ENCODE results near the gene TMEM184A. TPM values are rescaled to one million over a fixed set of nuclear protein-coding genes. Genes with fewer than 3 reads are reported as not detected.
A peak's percentile ranks its signal among the peaks of the same experiment; 100 is the strongest.

TMEM184A gene
- total RNA-seq: 100 to 1,000 TPM in 3 of 4 donors, 10 to 100 TPM in 1; 55.0 to 234 (median 112) TPM

DNA sequence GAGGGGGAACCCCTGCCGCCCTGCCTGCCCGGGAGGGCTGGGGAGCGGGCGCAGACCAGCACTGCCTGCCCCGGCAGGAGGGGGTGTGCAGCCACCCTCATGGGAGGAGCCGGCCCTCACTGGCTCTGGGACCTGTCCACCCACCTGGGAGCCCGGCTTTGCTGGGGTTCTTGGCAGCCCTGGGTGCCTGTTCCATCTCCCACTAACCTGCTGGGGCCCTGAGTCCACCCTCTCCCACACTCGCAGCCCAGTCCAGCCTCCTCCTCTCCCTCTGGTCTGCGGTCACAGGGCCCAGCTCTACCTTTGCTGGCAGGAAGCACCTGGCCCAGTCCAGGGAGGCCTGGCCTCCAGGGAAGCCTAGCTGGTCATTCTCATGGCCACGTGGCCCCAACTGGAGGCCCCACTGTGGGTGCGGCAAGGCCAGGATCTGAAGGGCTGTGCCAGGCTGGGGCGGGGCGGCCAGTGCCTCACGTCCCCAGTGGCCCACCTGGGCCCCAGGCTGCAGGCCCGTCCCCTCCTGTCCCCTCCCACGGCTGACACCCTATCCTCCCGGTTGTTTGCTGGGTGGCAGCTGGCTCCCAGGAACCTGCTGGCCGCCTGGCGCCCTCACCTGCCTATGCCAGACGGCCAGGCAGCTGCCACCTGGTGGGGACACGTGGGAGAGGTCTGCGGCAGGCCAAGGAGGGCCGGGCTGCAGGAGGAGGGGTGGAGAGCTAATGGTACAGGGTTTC, at the start of gene TMEM184A:
Gene TMEM184A, minus strand, starts transcription at position 393 of the 731 bp plus-strand sequence. CDS start 721 bp downstream, outside the sequence.
- Histone ChIP-seq H3K27ac (peak within 1 kb of the TSS; percentile 52), H3K4me1 (peaks cover 49% of the 10 kb centered on the region), H3K4me3 (no peak within 1 kb of the TSS), H3K36me3 (no peaks in the 10 kb centered on the region), H3K9me3 (no peaks in the 10 kb centered on the region), H3K27me3 (no peaks in the 10 kb centered on the region)
- TF ChIP-seq EP300 (IDR thresholded peaks at IDR 0.05): no peak
- TF ChIP-seq, protein P1, sequence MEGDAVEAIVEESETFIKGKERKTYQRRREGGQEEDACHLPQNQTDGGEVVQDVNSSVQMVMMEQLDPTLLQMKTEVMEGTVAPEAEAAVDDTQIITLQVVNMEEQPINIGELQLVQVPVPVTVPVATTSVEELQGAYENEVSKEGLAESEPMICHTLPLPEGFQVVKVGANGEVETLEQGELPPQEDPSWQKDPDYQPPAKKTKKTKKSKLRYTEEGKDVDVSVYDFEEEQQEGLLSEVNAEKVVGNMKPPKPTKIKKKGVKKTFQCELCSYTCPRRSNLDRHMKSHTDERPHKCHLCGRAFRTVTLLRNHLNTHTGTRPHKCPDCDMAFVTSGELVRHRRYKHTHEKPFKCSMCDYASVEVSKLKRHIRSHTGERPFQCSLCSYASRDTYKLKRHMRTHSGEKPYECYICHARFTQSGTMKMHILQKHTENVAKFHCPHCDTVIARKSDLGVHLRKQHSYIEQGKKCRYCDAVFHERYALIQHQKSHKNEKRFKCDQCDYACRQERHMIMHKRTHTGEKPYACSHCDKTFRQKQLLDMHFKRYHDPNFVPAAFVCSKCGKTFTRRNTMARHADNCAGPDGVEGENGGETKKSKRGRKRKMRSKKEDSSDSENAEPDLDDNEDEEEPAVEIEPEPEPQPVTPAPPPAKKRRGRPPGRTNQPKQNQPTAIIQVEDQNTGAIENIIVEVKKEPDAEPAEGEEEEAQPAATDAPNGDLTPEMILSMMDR (IDR thresholded peaks at IDR 0.05): peak; percentile 34 to 38
- no peak for TF ChIP-seq POLR2AphosphoS5 (IDR thresholded peaks at IDR 0.05)
- no peak for DNase-seq (ENCODE audit: low spot score in 2 of 2)
- WGBS: 35% methylated on average over 4 of the region's 23 CpGs

DNA sequence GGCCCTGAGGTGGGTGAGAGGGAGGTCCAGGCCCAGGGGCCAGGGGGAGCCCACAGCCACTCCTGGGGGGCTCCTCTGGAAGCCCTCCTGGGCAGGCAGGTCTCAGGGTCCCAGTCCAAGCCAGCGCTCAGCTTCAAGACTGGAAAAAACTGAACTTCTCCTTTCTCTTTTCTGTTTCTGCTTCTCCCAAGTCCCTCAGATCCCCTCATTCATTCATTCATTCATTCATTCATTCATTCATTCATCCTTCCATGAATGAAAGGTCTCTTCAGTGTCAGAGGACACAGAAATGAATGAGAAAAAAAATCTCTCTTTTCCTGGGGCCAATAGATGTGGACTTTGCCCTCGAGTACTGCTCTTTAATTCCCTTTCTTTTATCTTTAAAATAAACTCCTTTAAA, 48.4 kb upstream of the TMEM184A start:
- peaks cover 49% of the 10 kb centered on the region for H3K27me3 ChIP-seq
- 69% methylated on average over 2 of the region's 2 CpGs for WGBS
- TF ChIP-seq, protein P1 (IDR thresholded peaks at IDR 0.05): no peak
- no peak for TF ChIP-seq POLR2AphosphoS5 (IDR thresholded peaks at IDR 0.05)
- no peak for TF ChIP-seq POLR2A (IDR thresholded peaks at IDR 0.05)
- TF ChIP-seq EP300 (IDR thresholded peaks at IDR 0.05): no peak
- H3K36me3 ChIP-seq: no peaks in the 10 kb centered on the region
- no peak overlapping the region for H3K4me3 ChIP-seq
- H3K27ac ChIP-seq: no peak overlapping the region
- no peaks in the 10 kb centered on the region for H3K4me1 ChIP-seq
- no peaks in the 10 kb centered on the region for H3K9me3 ChIP-seq
- no peak for DNase-seq (ENCODE audit: low spot score in 2 of 2)

DNA sequence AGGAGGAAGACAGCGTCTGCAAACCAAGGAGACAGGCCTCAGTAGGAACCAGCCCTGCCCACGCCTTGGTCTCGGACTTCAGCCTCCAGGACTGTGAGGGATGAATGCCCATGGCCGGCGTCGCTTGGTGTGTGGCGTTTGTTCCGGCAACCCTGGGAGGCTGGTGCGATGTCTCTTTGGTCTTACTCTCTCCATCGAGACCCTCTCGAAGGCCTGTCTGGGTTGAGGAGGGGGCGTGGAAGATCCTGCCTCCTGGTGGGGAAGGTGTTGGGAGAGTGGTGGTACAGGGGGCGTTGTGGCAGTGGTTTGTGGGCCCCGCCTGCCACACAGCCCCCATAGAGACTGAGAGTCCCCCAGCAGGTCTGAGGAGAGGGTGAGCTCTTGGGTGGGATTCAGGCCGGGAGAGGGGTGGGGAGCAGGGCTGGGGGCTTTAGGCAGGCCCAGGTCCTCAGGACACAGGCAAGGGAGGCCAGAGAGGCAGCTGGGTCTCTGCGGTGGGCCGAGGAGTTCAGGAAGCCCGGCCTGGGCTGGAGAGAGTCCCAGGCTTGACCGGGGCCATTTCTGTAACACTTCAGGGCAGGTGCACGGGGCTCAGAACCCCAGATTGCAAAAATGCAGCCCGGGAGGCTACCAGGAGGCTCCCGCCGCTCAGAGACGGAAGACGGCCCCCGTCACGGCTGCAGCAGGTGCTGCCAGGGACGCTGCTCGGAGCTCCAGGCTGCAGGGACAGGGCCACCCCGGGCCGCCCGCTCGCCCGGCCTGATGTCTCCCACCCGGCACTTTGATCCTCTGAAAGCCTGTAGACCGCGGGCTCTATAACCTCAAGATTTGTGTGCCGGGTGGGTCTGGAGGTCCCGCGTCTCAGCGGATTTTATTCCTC, 47.6 kb upstream of the TMEM184A start:
- Histone ChIP-seq H3K27ac (no peak overlapping the region), H3K27me3 (peaks cover 50% of the 10 kb centered on the region), H3K4me3 (no peak overlapping the region), H3K36me3 (no peaks in the 10 kb centered on the region), H3K4me1 (no peaks in the 10 kb centered on the region), H3K9me3 (no peaks in the 10 kb centered on the region)
- no peak for DNase-seq (ENCODE audit: low spot score in 2 of 2)
- TF ChIP-seq, protein P1 (IDR thresholded peaks at IDR 0.05): no peak
- TF ChIP-seq POLR2AphosphoS5 (IDR thresholded peaks at IDR 0.05): no peak
- TF ChIP-seq POLR2A (IDR thresholded peaks at IDR 0.05): no peak
- no peak for TF ChIP-seq EP300 (IDR thresholded peaks at IDR 0.05)
- WGBS: 93% methylated on average over 21 of the region's 41 CpGs

DNA sequence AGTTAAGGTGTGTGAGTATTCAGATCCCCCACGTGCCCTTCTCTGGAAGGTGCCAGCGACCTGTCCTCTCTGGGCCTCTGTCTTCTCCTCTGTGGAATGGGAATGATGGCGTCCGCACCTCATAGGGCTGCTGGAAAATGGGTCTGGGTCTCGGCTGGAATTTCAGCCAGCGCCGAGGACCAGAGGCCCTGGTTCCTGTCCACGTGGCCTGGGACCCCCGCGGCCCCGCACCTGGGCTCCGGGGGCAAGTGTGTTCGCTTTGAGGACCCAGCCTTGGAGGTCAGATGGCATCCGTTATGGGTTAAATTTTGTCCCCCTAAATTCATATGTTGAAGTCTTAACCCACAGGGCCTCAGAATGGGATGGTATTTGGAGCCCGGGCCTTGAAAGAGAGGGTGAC, 46.4 kb upstream of the TMEM184A start:
- 88% methylated on average over 10 of the region's 15 CpGs for WGBS
- TF ChIP-seq, protein P1 (IDR thresholded peaks at IDR 0.05): no peak
- TF ChIP-seq POLR2AphosphoS5 (IDR thresholded peaks at IDR 0.05) (no peak), POLR2A (IDR thresholded peaks at IDR 0.05) (no peak), EP300 (IDR thresholded peaks at IDR 0.05) (no peak)
- Histone ChIP-seq H3K9me3 (no peaks in the 10 kb centered on the region), H3K27me3 (peaks cover 39% of the 10 kb centered on the region), H3K27ac (no peak overlapping the region), H3K4me1 (no peaks in the 10 kb centered on the region), H3K36me3 (no peaks in the 10 kb centered on the region), H3K4me3 (no peak overlapping the region)
- DNase-seq (ENCODE audit: low spot score in 2 of 2): no peak

DNA sequence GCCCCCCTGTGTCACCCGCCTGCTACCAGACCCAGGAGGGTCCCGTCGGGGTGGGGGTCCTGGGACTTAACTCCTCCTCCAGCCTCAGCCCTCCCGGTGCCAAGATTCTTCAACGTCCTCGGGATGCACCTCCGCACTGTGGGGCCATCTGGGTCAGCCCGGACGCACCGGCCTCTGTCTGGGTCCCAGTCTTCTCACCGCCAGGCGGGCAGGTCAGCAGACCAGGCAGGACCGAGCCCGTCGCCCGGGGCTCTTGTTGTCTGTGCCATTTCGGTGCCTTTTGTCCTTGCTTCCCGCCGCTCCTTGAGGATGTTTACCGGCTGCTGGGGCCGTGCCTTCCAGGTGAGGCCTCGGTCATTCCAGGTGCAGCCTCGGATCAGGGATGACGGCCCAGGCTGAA, 46.0 kb upstream of the TMEM184A start:
- no peak overlapping the region for H3K27ac ChIP-seq
- no peak for DNase-seq (ENCODE audit: low spot score in 2 of 2)
- no peaks in the 10 kb centered on the region for H3K9me3 ChIP-seq
- WGBS: 89% methylated on average over 7 of the region's 24 CpGs
- no peaks in the 10 kb centered on the region for H3K4me1 ChIP-seq
- TF ChIP-seq POLR2A (IDR thresholded peaks at IDR 0.05): no peak
- TF ChIP-seq POLR2AphosphoS5 (IDR thresholded peaks at IDR 0.05): no peak
- TF ChIP-seq, protein P1 (IDR thresholded peaks at IDR 0.05): no peak
- no peak for TF ChIP-seq EP300 (IDR thresholded peaks at IDR 0.05)
- no peak overlapping the region for H3K4me3 ChIP-seq
- H3K27me3 ChIP-seq: peaks cover 44% of the 10 kb centered on the region
- no peaks in the 10 kb centered on the region for H3K36me3 ChIP-seq
